ENCODE results near the gene FLRT3.

FLRT3 gene

DNA sequence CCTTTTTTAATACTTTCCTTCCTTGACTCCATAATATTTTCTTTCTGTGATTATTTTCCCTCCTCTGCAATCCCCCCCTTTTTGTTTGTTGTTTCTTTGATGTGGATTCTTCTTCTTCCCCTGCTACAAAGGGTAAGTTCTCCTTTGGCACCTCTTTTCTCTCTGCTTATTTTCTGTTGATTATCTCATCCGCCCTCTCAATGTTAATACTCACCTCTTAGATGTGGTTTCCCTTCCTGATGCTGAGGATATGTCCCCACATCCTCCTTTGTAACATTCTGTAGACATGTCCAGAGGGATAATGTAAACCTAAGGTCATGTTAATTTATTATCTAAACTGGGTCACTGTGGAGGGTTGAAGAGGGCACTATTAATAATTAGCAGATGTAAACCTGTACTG is 17.7 kb downstream of the FLRT3 start:
- no peak for DNase-seq (ENCODE audit: low read depth, low spot score)

- DNase-seq (ENCODE audit: low read depth, low spot score), result no peak
Observed at GRCh38 chr20:14313341-14314020, 23.9 kb downstream of the FLRT3 start.

DNA sequence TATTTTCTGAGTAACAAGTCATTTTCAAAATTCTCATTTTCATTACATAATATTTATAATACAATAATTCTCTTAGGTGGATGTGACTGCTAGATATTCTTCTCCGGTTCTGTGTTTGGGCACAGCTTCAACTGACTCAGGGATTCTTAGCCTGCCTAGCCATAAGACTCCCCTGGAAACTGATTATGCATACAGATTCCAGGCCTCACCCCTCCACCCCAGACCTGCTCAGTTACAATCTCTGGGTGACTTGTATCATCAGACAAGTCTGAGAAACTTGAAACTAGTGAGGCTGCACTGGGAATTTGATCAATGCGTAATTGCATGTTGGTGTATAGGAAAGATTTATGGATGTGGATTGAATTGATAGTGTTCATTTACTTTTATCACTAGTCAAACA is 25.4 kb downstream of the FLRT3 start:
- DNase-seq (ENCODE audit: low read depth, low spot score), result no peak

DNA sequence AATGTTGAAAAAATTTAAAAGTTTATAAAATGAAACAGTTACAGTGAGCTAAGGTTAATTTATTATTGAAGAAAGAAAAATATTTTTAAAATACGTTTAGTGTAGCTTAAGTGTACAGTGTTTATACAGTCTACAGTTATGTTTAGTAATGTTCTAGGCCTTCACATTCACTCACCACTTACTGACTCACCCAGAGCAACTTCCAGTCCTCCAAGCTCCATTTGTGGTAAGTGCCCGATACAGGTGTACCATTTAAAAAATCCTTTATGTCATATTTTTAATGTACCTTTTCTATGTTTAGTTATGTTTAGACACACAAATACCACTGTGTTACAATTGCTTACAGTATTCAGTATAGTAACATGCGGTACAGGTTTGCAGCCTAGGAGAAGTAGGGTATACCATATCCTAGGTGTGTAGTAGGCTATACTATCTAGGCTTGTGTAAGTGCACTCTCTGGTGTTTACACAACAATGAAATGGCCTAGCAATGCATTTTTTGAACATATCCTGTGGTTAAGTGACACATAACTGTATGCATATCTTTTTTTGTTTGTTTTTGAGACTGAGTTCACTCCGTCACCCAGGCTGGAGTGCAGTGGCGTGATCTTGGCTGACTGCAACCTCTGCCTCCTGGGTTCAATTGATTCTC is 26.3 kb downstream of the FLRT3 start:
- no peak for DNase-seq (ENCODE audit: low read depth, low spot score)

DNA sequence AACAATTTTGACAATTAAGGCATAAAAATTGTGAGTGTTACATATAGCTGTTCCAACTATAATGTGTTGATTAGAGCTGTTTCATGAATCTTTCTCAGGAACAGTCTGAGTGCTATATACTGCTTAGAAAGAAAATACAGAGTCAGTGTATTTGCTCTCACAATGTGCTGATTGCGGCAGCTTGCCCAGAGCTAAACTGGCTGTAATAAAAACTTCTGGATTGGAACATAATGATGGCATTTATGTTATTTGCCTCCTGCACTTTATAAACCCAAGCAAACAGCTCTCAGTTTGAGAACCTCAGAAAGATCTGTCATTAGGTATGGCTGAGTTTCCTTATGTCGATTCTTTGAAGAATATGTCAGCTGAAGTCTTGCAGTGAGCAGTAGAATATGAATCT is 29.5 kb downstream of the FLRT3 start:
- no peak for DNase-seq (ENCODE audit: low read depth, low spot score)

- DNase-seq (ENCODE audit: low read depth, low spot score), result no peak
Observed at GRCh38 chr20:14304472-14304871, 32.9 kb downstream of the FLRT3 start.

- no peak for DNase-seq (ENCODE audit: low read depth, low spot score)
Observed at GRCh38 chr20:14303651-14304050, 33.8 kb downstream of the FLRT3 start.

- DNase-seq (ENCODE audit: low read depth, low spot score), result no peak
Observed at GRCh38 chr20:14303106-14303505, 34.3 kb downstream of the FLRT3 start.

- DNase-seq (ENCODE audit: low read depth, low spot score), result no peak
Observed at GRCh38 chr20:14299831-14300230, 37.6 kb downstream of the FLRT3 start.

DNA sequence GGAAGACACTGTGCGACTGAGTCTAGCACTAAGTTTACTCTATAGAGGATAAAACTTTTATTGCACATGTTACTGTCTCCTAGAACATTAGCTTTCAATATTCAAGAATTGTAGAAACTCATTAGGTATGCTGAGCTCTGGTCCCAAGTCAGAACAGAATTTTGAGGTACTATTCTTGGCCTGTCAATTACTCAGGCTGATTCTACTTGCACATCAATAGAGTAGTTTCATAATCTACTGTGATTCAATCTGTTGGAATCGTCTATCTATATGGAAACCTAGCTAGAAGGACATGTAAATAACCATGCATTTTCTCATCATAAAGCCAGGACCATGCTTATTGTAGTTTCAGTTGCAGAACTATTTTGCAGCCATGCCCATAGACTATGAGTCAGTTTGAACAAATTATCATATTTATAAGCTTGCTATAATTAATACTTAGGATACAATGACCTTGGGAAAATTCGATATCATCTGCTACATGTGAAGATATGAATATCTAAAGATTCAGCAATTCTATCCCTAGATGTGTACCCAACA is 41.6 kb downstream of the FLRT3 start:
- no peak for DNase-seq (ENCODE audit: low read depth, low spot score)

DNA sequence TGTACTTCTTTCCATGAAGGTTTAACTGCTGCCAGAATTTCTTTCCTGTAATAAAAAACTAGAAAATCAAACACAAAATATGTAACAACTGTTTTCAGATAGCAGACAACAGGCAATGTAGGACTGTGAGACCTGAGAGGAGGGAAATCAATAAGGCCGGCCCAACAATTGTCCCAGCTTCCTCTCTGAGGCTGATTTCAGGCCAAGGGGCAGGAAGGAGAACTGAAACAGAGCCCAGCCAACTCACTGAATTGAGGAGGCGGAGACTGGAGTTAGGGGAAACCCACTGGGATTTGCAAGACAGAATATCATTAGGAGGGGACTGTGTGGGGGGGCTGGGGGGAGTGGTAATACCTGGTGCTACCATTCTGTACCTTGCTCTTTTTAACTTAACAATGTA is 42.2 kb downstream of the FLRT3 start:
- DNase-seq (ENCODE audit: low read depth, low spot score), result no peak

GRCh38 chr20:14291502-14291901 is 45.9 kb downstream of the FLRT3 start:
- no peak for DNase-seq (ENCODE audit: low read depth, low spot score)

DNA sequence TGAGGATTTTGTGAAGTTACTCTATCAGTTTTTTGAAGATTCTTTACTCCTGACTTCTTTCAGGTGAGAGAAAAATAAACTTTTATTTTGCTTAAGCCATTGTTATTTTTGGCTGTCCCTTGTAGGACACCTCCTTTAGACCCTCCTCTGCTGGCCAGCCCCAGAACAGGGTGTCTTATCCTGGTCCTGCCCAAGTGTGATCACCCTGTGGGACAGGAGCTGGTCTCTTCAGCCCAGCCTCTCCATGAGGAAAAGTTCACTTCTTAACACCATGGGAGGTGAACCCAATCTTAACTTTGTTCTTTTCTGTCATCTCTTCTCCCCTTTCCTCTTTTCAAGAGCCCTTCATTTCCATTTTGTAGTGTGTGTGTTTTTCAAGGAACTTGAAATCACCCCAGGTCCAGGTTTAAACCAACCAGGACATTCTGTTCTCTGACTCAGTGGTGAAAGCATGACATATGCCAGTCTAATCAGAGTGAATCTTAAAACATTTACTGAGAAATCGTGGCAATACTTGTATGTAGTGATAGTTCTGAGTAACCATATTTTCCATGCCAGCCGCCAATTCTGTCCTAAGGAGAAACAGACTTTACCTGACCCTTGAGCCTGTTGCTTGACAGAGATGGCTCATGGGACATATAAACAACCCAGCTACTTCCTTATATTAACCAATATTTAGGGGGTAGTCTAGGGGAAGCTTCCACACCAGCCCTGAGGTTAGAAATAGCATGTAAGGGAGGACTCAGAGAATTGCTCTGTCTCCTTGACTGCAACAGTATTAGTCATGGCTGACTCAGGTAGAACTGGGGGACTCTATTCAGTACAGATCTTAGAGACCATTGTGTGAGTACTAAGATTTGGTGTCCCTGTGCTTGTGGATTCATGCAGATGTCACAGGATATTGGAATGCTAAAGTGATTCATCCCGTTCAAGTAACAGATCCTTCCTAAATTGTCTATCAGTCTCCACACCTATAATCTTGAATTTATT is 48.8 kb downstream of the FLRT3 start:
- no peak for DNase-seq (ENCODE audit: low read depth, low spot score)

- no peak for DNase-seq (ENCODE audit: low read depth, low spot score)
Observed at GRCh38 chr20:14284443-14284842, 53.0 kb downstream of the FLRT3 start.

GRCh38 chr20:14282140-14282539 is 55.3 kb downstream of the FLRT3 start:
- DNase-seq (ENCODE audit: low read depth, low spot score), result no peak
